Lower lobe of right lung (tissue), 2 donors: ENCODE data around the gene ADAMTS2. TPM values are rescaled to one million over a fixed set of nuclear protein-coding genes. Genes with fewer than 3 reads are reported as not detected.
A peak's percentile ranks its signal among the peaks of the same experiment; 100 is the strongest.

Experiments used
- ATAC-seq, 2 donors: fragments of 200-7000 bp; cut with Tn5 transposase; one replicate each; pipeline ENCODE4 v1.9.1; 2020 to 2022; ENCODE audit warnings: mild to moderate bottlenecking in 2 of 2, moderate library complexity in 2 of 2
- DNase-seq: peaks from one replicate; pipeline ENCODE4 v3.0.0-alpha.2; 2020
- H3K27ac ChIP-seq: fragments of 200-600 bp; one replicate; pipeline ENCODE4 v1.8.0; 2022
- H3K27me3 ChIP-seq: fragments of 200-600 bp; one replicate; pipeline ENCODE4 v1.8.0; 2022; ENCODE audit warnings: low read depth
- H3K36me3 ChIP-seq: fragments of 200-600 bp; one replicate; pipeline ENCODE4 v1.8.0; 2022; ENCODE audit warnings: mild to moderate bottlenecking
- H3K4me1 ChIP-seq: fragments of 200-600 bp; one replicate; pipeline ENCODE4 v1.8.0; 2022
- H3K4me3 ChIP-seq: fragments of 200-600 bp; one replicate; pipeline ENCODE4 v1.8.0; 2022; ENCODE audit warnings: mild to moderate bottlenecking
- H3K9me3 ChIP-seq: fragments of 200-600 bp; one replicate; pipeline ENCODE4 v1.8.0; 2022
- intact Hi-C: fragments of 100-400 bp; cut with DNase I; formaldehyde crosslinking; loops from one replicate; pipeline ENCODE4 v1.11.0; 2022
- total RNA-seq: library from RNA; stranded (reverse); fragmentation: NEBNext Ultra II Directional; extraction: Animal tissue kit (Norgen Biotek cat#: 25700); gene quantifications from one replicate; pipeline ENCODE4 v1.2.1, GENCODE V29; 2021
- TF ChIP-seq, protein P1 (sequence below): fragments of 200-600 bp; IDR thresholded peaks from one replicate; pipeline ENCODE4 v1.8.0; 2022; ENCODE audit warnings: antibody characterized with exemption, mild to moderate bottlenecking
- donor health status: DM: no; HTN: yes; CAD: no; lungs with severe emphysema.

The ADAMTS2 gene
- total RNA-seq, 1 donor from 2014 or later: 13.0 TPM

- H3K27ac ChIP-seq: no peak overlapping the region
- H3K9me3 ChIP-seq: no peaks in the 10 kb centered on the region
- H3K27me3 ChIP-seq: no peaks in the 10 kb centered on the region
- no peaks in the 10 kb centered on the region for H3K36me3 ChIP-seq
- TF ChIP-seq, protein P1, sequence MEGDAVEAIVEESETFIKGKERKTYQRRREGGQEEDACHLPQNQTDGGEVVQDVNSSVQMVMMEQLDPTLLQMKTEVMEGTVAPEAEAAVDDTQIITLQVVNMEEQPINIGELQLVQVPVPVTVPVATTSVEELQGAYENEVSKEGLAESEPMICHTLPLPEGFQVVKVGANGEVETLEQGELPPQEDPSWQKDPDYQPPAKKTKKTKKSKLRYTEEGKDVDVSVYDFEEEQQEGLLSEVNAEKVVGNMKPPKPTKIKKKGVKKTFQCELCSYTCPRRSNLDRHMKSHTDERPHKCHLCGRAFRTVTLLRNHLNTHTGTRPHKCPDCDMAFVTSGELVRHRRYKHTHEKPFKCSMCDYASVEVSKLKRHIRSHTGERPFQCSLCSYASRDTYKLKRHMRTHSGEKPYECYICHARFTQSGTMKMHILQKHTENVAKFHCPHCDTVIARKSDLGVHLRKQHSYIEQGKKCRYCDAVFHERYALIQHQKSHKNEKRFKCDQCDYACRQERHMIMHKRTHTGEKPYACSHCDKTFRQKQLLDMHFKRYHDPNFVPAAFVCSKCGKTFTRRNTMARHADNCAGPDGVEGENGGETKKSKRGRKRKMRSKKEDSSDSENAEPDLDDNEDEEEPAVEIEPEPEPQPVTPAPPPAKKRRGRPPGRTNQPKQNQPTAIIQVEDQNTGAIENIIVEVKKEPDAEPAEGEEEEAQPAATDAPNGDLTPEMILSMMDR: no peak
- DNase-seq: no peak
- H3K4me1 ChIP-seq: no peaks in the 10 kb centered on the region
- no peak overlapping the region for H3K4me3 ChIP-seq
- intact Hi-C loops: no loop called here
- peak; percentile 13 to 38 for ATAC-seq
These were observed 42.6 kb downstream of the ADAMTS2 start for GRCh38 chr5:179302499-179303185.

- ATAC-seq (peak; percentile 9 to 47), DNase-seq (no peak)
- intact Hi-C loops: no loop called here
These were observed 43.5 kb downstream of the ADAMTS2 start for GRCh38 chr5:179301796-179302195.

DNA sequence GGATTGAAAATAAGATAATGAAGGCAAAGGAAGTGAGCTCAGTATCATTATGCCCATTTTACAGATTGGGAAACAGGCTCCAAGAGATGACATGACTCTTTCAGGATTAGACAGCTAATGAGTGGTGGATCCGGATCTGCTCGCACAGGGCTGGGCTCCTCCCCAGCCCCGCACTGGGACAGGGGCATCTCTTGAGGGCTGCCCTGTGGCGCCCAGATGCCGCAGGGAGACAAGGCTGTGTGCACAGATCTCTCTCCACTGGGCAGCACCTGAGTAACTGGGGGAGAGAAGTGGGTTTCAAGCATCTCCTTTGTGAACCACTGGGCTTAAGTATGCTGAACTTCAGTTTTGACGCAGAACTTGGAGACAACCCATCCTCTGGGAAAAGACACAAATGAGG, 43.9 kb downstream of the ADAMTS2 start:
- intact Hi-C loops: no loop called here
- TF ChIP-seq, protein P1: no peak
- H3K9me3 ChIP-seq: no peaks in the 10 kb centered on the region
- H3K36me3 ChIP-seq: no peaks in the 10 kb centered on the region
- H3K27ac ChIP-seq: no peak overlapping the region
- DNase-seq: no peak
- H3K4me1 ChIP-seq: no peaks in the 10 kb centered on the region
- no peak overlapping the region for H3K4me3 ChIP-seq
- ATAC-seq: peak in 1 of 2 donors; percentile 21
- no peaks in the 10 kb centered on the region for H3K27me3 ChIP-seq

More at GRCh38 chr5:179301796-179302195, 43.5 kb downstream of the ADAMTS2 start:
- no peak overlapping the region for H3K4me3 ChIP-seq
- no peaks in the 10 kb centered on the region for H3K9me3 ChIP-seq
- no peaks in the 10 kb centered on the region for H3K36me3 ChIP-seq
- TF ChIP-seq, protein P1: no peak
- H3K27me3 ChIP-seq: no peaks in the 10 kb centered on the region
- no peak overlapping the region for H3K27ac ChIP-seq
- no peaks in the 10 kb centered on the region for H3K4me1 ChIP-seq

GRCh38 chr5:179300581-179301180, 44.6 kb downstream of the ADAMTS2 start:
- Histone ChIP-seq H3K27ac (no peak overlapping the region), H3K36me3 (no peaks in the 10 kb centered on the region), H3K27me3 (no peaks in the 10 kb centered on the region), H3K4me3 (no peak overlapping the region), H3K9me3 (no peaks in the 10 kb centered on the region), H3K4me1 (no peaks in the 10 kb centered on the region)
- ATAC-seq: peak; percentile 50 to 63
- DNase-seq: no peak
- intact Hi-C loops: no loop called here
- TF ChIP-seq, protein P1: no peak

GRCh38 chr5:179298181-179298993, 46.9 kb downstream of the ADAMTS2 start:
- no peak for DNase-seq

More at GRCh38 chr5:179298181-179298993, 46.9 kb downstream of the ADAMTS2 start:
- H3K36me3 ChIP-seq: no peaks in the 10 kb centered on the region
- H3K4me1 ChIP-seq: no peaks in the 10 kb centered on the region
- TF ChIP-seq, protein P1: no peak
- no peaks in the 10 kb centered on the region for H3K27me3 ChIP-seq
- H3K4me3 ChIP-seq: no peak overlapping the region
- intact Hi-C loops: no loop called here
- no peaks in the 10 kb centered on the region for H3K9me3 ChIP-seq
- no peak overlapping the region for H3K27ac ChIP-seq
- no peak for ATAC-seq
